GM11168 (cell line): Measurements from ENCODE around the gene EIF3A.
"Not testable (repeated sequence)": the region's sequence is repeated elsewhere in the genome, so short reads cannot be mapped to it uniquely, and the experiment has no call there.

Experiments
- in situ Hi-C: fragments of 300-500 bp; cut with MboI; formaldehyde crosslinking; loops from one replicate; pipeline ENCODE4 v1.12.0; 2022; ENCODE audit warnings: low sequenced_read_pairs; ENCODE audit not compliant: unreplicated experiment

EIF3A gene

DNA sequence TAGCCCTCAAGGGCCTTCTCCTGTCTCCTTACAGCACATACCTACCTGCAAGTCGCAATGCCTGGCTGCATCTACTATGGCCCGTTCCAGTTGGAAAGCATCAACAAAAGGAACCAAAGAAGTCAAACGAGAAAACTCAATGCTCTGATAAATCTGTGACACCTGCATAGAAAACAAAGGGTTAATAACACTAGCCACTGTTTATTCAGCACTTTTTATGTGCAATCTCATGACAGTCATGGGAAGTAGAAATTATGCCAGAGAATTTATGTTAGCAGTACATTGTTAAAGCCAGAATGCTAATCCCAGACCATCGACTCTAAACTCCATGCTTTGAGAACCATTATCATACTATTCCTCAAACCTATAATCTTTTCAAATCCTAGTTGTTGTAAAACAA, 21.1 kb downstream of the EIF3A start:
- in situ Hi-C loops = no loop called here

DNA sequence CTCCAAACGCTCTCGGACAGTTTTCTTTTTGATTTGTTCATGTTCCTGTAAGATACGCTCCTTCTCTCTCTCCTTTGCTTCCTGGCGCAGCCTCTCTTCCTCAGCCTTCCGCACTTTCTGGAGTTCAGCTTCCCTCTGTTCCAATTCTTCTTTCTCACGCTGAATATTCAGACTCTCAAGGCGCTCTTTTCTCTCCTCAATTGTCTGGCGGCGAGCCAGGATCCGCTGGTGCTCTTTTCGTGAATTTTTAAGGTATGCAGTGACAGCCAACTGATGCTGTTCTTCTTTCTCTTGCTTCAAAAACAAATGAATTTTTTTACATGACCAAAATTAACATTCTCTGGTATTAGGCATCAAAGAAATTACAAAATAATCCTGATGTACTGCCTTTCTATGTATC, 22.6 kb downstream of the EIF3A start:
- in situ Hi-C loops = no loop called here

DNA sequence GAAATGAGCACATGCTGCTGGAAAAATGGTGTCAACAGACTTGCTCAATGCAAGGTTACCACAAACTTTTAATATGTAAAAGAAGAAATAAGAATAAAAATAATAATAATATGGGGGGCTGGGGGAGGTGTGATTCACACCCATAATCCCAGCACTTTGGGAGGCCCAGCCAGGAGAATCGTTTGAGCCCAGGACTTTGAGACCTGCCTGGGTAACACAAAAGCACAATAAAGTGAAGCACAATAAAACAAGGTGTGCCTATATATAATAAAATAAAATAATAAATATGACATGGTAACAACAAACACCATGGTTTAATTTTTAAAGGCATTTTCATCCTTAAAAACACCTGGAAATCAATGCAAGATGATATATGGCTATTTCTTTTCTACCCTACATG, 25.1 kb downstream of the EIF3A start:
- in situ Hi-C loops = no loop called here

DNA sequence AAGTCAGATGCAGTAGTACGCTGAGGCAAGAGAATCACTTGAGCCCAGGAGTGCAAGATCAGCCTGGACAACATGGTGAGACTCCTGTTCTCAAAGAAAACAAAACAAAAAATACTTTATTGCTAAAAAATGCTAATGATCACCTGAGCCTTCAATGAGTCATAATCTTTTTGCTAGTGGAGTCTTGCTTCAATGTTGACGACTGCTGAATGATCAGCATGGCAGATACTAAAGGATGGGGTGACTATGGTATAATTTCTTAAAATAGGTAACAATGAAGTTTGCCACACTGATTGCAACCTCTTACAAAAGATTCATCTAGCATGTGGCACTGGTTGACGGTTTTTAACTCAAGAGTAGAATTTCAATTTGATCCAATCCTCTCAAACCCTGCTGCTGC, 28.8 kb downstream of the EIF3A start:
- in situ Hi-C loops = no loop called here

DNA sequence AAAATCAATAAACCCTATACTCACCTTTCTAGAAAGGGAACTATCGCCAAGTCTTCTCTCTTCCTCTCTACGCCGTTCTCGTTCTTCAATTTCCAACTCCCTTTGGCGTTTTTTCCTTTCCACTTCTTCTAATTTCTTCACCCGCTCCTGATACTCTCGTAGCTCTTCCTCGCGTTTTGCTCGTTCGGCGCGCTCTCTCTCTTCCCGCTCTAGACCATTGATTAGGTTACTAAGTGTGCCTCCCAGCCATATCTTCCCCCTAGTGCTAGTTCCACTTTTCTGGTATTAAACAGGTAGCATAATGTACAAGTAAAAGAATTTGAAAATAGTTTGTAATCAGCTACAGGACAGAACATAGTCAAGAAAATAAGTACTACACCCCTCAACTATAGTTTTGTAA, 30.8 kb downstream of the EIF3A start:
- in situ Hi-C loops = no loop called here

DNA sequence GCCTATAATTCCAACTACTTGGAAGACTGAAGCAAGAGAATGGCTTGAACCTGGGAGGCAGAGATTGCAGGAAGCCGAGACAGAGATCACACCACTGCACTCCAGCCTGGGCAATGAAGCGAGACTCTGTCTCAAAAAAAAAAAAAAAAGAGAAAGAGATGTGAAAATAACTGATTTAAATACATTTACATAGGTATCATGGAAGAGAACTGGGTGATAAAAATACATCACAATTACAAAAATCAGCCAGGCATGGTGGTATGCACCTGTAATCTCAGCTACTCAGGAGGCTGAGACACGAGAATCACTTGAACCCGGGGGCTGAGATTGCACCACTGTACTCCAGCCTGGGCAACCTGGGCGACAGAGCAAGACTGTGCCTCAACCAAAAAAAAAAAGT, 31.3 kb downstream of the EIF3A start:
- in situ Hi-C loops = no loop called here

DNA sequence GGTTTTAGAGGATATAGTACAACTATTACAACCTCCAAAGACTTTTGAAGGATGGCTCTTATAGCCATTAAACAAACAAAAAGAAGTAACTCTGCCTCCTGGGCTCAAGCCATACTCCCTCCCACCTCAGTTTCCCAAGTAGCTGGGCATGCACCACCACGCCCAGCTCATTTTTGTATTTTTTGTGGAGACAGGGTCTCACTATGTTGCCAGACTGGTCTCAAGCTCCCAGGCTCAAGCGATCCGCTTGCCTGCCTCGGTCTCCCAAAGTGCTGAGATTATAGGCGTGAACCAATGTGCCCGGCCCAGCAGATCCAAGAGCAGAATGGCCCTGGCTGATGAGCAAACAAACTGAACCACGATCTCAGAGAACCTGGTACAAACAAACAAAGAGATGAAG, 35.1 kb downstream of the EIF3A start:
- in situ Hi-C loops = no loop called here

DNA sequence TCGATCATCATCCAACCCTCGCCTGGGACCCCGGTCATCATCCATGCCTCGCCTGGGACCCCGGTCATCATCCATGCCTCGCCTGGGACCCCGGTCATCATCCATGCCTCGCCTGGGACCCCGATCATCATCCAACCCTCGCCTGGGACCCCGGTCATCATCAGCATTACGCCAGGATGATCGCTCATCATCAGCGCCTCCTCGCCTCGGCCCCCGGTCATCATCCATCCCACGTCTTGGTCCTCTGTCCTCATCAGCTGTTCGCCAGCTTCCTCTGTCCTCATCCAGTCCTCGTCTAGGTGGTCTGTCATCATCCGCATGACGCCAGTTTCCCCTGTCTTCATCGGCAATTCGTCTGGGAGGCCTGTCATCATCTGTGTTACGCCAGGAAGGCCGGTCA, 38.4 kb downstream of the EIF3A start:
- in situ Hi-C loops = no loop called here

DNA sequence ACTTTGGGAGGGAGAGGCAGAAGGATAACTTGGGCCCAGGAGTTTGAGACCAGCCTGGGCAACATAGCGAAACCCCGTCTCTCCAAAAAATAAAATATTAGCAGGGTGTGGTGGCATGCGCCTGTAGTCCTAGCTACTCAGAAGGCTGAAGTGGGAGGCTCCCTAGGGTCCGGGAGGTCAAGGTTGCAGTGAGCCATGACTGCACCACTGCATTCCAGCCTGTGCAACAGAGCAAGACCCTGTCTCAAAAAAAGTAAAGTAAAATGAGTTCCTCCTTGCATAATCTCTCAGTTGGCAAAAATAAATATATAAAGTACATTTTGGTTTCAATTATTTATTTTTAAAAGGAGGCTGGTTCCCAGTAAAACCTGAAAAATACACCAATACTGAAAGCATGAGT, 39.3 kb downstream of the EIF3A start:
- in situ Hi-C loops = no loop called here

DNA sequence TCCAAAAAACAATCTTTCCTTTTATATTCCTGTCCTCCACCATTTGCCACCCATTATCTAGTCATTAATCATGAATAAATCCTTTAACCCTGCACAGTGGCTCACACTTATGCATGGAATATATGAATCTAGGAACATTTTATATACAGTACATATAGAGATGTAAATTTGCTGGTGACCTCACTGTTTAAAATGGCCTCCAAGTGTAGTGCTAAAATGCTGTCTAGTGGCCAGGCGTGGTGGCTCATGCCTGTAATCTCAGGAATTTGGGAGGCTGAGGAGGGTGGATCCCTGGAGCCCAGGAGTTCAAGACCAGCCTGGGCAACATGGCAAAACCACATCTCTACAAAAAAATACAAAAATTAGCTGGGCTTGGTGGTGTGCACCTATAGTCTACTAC, 41.5 kb downstream of the EIF3A start:
- in situ Hi-C loops = no loop called here

DNA sequence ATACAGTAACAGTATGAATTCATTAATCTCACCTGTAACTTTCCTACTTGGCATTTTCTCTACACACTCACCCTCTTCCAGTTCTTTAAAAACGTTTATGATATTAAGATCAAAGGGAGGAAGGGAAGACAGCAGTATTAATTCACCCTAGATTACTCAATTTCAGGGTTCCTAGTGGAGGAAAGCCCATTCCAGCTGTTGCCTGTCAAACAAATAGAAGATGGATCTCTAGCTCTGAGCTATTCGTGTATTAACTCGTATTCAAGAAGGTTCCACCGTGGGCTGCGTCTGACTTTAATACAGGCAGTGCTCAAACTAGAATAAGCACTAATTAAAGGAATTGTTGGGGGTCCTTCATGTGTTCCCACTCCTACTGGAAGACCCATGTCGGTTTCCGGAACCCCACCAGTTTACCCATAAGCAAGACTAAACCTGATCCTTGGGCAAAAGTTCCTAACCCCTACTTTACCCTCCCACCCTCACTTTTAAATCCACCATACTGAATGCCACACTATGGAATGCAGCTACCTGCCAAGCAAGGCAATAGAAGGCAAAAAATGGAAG, 49.0 kb downstream of the EIF3A start:
- in situ Hi-C loops = no loop called here

DNA sequence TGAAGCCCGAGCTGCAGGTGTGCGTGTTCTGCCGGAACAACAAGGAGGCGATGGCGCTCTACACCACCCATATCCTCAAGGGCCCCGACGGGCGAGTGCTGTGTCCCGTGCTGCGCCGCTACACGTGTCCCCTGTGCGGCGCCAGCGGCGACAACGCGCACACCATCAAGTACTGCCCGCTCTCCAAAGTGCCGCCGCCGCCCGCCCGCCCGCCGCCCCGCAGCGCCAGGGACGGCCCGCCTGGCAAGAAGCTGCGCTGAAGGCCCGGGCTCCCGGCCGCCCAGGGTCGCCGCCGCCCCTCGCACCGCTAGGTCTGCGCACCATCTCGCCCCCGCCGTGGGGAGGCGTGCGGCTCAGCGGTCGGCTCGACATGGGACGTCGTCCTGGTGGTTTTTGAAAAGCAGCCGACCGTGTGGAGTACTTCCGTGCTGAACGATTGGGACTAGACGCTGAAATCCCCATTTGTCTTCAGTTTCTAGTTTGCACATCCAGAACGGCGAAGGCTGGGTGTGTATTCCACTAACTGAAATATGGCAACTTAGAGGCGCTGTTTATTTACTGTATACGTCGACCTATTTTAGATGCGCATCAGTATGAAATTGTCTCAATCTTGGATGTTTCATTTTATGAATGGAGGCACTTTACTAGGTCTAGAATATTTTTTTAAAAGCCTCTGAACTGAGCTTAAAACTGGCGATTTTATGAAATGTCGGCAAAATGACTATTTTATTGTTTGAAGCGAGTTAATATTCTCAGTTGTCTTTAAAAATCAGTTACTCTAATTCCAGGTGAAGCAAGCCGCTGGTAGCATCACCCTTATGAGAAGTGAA, 50.0 kb downstream of the EIF3A start:
- in situ Hi-C loops = no loop called here

DNA sequence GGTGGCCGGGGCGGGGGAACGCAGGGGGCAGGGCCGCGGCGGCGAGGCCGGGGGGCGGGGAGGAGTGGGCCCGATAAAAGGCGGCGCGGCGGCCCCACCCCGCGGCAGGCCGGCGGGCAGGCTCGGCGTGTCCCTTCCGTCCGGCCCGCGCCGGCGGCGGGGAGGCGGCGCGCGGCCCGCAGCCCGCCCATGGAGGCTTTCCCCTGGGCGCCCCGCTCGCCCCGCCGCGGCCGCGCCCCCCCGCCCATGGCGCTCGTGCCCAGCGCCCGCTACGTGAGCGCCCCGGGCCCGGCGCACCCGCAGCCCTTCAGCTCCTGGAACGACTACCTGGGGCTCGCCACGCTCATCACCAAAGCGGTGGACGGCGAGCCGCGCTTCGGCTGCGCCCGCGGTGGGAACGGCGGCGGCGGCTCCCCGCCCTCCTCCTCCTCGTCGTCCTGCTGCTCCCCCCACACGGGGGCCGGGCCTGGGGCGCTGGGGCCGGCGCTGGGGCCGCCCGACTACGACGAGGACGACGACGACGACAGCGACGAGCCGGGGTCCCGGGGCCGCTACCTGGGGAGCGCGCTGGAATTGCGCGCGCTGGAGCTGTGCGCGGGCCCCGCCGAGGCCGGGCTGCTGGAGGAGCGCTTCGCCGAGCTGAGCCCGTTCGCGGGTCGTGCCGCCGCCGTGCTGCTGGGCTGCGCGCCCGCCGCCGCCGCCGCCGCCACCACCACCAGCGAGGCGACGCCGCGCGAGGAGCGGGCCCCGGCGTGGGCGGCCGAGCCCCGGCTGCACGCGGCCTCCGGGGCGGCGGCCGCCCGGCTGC, 50.8 kb downstream of the EIF3A start, which contains the start of gene NANOS1:
Gene NANOS1 (plus strand): TSS at position 102 of the 808 bp plus-strand sequence. CDS start 88 bp downstream, at position 190.
- in situ Hi-C loops = no loop called here

DNA sequence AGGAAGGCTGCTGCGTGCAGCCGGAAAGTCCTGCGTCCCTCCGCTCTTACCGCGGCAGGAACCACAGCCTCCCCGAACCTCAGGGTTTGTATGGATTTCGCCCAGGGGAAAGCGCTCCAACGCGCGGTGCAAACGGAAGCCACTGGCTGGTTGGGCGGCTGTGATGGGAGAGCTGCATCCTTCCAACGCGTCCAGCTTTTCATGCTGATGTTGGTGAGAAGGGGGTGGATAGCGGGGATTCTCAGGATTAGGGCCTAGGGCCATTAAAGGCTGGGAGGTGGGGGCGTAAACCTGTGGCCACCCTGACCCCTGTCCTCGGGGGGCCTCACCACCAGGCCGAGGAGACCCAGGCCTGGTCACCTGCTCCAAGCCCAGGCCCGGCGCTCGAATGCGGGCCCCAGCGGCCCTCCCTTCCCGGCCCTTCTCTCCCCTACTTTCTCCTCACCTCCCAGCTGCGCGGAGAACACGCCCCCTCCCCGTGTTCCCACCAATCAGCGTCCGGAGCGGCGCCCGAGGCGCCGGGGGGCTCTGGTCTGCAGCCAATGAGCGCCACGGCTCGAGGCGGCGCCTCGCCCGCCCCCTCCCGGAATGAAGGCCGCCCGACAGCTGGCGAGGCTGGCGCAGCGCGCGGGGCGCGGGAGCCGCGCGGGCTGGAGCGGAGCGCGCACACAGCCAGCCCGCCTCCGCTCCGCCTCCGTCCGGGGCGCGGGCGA, 51.6 kb downstream of the EIF3A start:
- in situ Hi-C loops = no loop called here

DNA sequence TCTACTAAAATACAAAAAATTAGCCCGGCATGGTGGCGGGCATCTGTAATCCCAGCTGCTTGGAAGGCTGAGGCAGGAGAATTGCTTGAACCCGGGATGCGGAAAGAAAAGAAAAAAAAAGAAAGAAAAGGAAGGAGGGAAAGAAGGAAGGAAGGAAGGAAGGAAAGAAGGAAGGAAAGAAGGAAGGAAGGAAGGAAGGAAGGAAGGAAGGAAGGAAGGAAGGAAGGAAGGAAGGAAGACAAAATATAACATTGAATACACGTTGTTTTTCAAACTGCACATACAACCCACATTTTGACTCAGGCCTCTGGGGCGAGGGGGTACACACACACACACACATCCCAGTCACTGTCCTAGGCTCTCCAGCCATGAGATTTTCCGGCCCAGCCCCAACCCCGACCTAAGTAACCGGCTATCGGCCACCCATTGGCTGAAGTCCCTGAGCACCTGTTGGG, 52.1 kb downstream of the EIF3A start:
- in situ Hi-C loops = not testable (repeated sequence)

DNA sequence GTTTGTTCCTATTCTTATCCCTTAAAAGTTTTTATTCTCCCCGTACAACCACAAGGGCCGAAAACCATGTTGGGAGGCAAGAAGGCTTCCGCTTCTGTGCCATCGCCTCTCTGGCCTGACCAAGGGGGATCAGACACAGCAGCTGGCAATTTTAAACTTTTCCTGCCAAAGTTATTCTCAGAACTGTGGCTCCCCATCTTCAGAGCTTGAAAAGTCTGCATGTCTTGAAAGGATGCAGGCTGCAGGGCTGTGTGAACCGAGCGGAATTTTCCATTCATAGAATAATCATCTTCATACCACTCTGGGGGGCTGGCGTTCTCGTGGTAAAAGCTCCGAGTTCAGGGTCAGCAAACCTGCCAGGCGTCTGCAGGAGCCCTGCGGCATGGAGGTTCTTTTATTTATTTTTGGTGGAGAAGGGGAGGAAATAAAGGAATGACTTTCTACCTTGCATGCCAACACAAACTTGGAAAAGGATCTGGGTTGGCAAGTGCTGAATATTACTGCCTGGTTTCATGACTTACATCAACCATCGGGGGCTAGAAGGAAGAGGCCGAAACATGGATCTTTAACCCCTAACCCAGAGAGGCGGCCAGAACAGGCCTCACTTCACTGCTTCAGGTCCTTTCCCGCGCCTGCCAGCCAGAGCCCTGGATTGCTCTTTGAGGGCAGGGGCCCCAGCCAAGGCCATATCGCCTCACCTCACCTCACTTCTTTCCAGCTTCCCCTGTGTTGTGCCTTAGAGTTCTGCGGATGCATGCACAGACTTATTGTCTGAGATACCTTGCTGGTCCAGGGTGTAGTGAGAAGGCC, 54.1 kb downstream of the EIF3A start:
- in situ Hi-C loops = no loop called here

DNA sequence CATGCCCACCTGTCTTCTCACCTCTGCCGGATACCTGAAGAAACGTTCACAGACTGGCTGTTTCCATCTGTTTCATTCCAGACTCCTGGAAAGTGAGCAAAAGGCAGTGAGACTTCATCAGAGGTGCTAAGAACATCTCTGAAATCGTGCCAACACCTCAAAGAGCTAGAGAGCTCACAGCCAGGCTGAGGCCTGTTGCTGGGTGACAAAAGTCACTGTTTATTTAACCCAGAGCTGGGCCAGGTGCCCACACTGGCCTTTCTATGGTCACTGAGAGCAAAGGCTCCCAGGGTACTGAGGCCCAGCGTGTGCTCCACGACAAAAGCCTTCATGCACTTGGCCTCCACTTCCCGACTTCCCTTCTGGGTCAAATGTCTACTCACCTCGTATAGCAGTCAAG, 54.8 kb downstream of the EIF3A start:
- in situ Hi-C loops = no loop called here

DNA sequence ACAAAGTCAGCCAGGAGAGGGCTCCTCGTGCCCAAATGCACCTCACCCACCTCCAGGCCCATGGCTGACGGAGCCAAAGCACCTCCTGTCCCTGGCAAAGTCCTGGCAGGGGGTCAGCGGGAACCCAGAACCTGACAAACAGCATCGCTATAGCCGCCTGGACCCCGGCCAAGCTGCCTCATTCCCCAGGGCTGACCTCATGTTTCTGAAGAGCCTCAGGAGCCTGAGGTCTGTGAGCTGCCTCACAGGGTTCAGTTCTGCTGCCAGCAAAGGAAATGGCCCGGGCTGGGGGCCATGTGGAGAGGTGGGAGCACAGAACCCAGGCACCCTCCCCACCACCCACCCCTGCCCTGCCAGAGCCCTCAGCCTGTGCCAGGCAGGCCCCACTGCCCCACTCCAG, 55.3 kb downstream of the EIF3A start:
- in situ Hi-C loops = no loop called here

DNA sequence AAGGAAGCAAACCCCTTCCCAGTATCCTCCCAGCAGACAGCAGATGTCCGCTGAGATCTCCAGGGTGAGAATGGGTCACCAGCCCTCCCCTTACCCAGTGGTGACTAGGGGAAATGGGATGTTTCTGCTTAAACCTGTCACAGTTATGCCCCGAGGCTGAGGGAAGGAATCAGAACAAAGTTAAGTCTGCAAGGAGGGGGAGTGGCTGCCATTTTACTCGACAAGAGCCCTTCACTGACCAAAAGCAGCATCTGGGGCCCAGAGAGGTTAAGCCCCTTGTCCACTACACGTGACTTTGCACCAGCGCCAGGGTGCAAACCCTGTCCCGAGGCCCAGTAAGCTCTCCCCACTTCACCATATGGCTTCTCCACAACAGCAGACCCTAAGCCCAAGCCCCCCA, 55.7 kb downstream of the EIF3A start:
- in situ Hi-C loops = no loop called here

DNA sequence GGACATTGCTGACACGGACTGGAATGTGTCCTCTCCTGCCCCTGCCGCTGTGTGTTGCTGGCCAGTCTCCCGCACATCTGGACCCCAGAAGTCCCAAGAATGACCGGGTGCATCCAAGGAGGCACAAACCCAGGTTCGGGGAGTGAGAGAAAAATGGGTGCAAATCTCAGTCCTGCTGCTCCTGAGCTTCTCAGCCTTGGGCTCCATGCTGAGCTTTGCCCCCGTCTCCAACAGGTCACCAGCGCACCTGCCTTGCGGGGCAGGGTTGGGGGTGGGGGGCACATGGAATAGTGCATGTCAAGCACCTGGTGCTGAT, 57.1 kb downstream of the EIF3A start:
- in situ Hi-C loops = no loop called here
